Neural progenitor cell (in vitro differentiated cells): ENCODE data around the gene CD244.

Experiments
- EZH2 ChIP-seq: fragments of 200-600 bp; sonication (generic); IDR thresholded peaks from 2 replicates; pipeline ENCODE4 v1.6.1; 2017; ENCODE audit warnings: antibody characterized with exemption, mild to moderate bottlenecking, moderate library complexity
- EZH2phosphoT487 ChIP-seq: fragments of 200-600 bp; sonication (generic); IDR thresholded peaks from 2 replicates; pipeline ENCODE4 v1.6.1; 2017; ENCODE audit warnings: antibody characterized with exemption
- TF ChIP-seq, protein P1 (sequence below): fragments of 200-600 bp; sonication (generic); IDR thresholded peaks from 2 replicates; pipeline ENCODE4 v1.5.1; 2017; ENCODE audit warnings: antibody characterized with exemption, mild to moderate bottlenecking

GRCh38 chr1:160814316-160814715 lies 48.4 kb downstream of the CD244 start:
- TF ChIP-seq, protein P1, sequence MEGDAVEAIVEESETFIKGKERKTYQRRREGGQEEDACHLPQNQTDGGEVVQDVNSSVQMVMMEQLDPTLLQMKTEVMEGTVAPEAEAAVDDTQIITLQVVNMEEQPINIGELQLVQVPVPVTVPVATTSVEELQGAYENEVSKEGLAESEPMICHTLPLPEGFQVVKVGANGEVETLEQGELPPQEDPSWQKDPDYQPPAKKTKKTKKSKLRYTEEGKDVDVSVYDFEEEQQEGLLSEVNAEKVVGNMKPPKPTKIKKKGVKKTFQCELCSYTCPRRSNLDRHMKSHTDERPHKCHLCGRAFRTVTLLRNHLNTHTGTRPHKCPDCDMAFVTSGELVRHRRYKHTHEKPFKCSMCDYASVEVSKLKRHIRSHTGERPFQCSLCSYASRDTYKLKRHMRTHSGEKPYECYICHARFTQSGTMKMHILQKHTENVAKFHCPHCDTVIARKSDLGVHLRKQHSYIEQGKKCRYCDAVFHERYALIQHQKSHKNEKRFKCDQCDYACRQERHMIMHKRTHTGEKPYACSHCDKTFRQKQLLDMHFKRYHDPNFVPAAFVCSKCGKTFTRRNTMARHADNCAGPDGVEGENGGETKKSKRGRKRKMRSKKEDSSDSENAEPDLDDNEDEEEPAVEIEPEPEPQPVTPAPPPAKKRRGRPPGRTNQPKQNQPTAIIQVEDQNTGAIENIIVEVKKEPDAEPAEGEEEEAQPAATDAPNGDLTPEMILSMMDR, result no peak
- TF ChIP-seq EZH2 (no peak), EZH2phosphoT487 (no peak)
